ENCODE measurements around the gene OR52E6.

The OR52E6 gene

GRCh38 chr11:5841797-5842196 lies at the start of gene OR52E6:
TSS of gene OR52E6 (minus strand) at chr11:5841897. CDS start at chr11:5841897, 0 bp downstream.
- no peak for DNase-seq (ENCODE audit: low spot score)

- no peak for DNase-seq (ENCODE audit: low spot score)
Observed at GRCh38 chr11:5891216-5891800, 49.6 kb upstream of the OR52E6 start.

GRCh38 chr11:5887661-5888060 lies 46.0 kb upstream of the OR52E6 start:
- no peak for DNase-seq (ENCODE audit: low spot score)

- no peak for DNase-seq (ENCODE audit: low spot score)
Observed at GRCh38 chr11:5887172-5887571, 45.5 kb upstream of the OR52E6 start.

- DNase-seq (ENCODE audit: low spot score): no peak
Observed at GRCh38 chr11:5881756-5882155, 40.1 kb upstream of the OR52E6 start.

- no peak for DNase-seq (ENCODE audit: low spot score)
Observed at GRCh38 chr11:5880329-5880728, 38.6 kb upstream of the OR52E6 start, which contains the start of gene OR52E4. TSS of gene OR52E4 (plus strand) at chr11:5880629. CDS start at chr11:5884293, 3,664 bp downstream.

- DNase-seq (ENCODE audit: low spot score): no peak
Observed at GRCh38 chr11:5878564-5878963, 36.9 kb upstream of the OR52E6 start.

- DNase-seq (ENCODE audit: low spot score): no peak
Observed at GRCh38 chr11:5865826-5866225, 24.1 kb upstream of the OR52E6 start.

- no peak for DNase-seq (ENCODE audit: low spot score)
Observed at GRCh38 chr11:5857590-5857989, 15.9 kb upstream of the OR52E6 start, which contains the start of gene OR52E8. TSS of gene OR52E8 (minus strand) at chr11:5857690. CDS start at chr11:5857690, 0 bp downstream.

- no peak for DNase-seq (ENCODE audit: low spot score)
Observed at GRCh38 chr11:5851002-5851401, 9.3 kb upstream of the OR52E6 start.

GRCh38 chr11:5847711-5848110 lies 6.0 kb upstream of the OR52E6 start:
- no peak for DNase-seq (ENCODE audit: low spot score)

- DNase-seq (ENCODE audit: low spot score): no peak
Observed at GRCh38 chr11:5846701-5847100, 5.0 kb upstream of the OR52E6 start.

- no peak for DNase-seq (ENCODE audit: low spot score)
Observed at GRCh38 chr11:5837695-5838094, 4.0 kb downstream of the OR52E6 start.

- DNase-seq (ENCODE audit: low spot score): no peak
Observed at GRCh38 chr11:5833446-5833845, 8.3 kb downstream of the OR52E6 start.

- no peak for DNase-seq (ENCODE audit: low spot score)
Observed at GRCh38 chr11:5831196-5831829, 10.4 kb downstream of the OR52E6 start.

- DNase-seq (ENCODE audit: low spot score): no peak
Observed at GRCh38 chr11:5818245-5818886, 23.3 kb downstream of the OR52E6 start.

- no peak for DNase-seq (ENCODE audit: low spot score)
Observed at GRCh38 chr11:5815534-5815933, 26.2 kb downstream of the OR52E6 start.

GRCh38 chr11:5809905-5810795 lies 31.5 kb downstream of the OR52E6 start:
- DNase-seq (ENCODE audit: low spot score): no peak

- DNase-seq (ENCODE audit: low spot score): no peak
Observed at GRCh38 chr11:5809122-5809519, 32.6 kb downstream of the OR52E6 start.

- peak; percentile 63 for DNase-seq (ENCODE audit: low spot score)
Observed at GRCh38 chr11:5808500-5809121, 33.1 kb downstream of the OR52E6 start, which contains the start of gene OR52N2. TSS of gene OR52N2 (plus strand) at chr11:5808924. CDS start at chr11:5820336, 11,412 bp downstream.

GRCh38 chr11:5807580-5807979 lies 34.1 kb downstream of the OR52E6 start:
- no peak for DNase-seq (ENCODE audit: low spot score)

GRCh38 chr11:5803982-5804381 lies 37.7 kb downstream of the OR52E6 start:
- no peak for DNase-seq (ENCODE audit: low spot score)

All from CD4-positive, alpha-beta T cell treated with Interleukin-6 at 100 ng/mL for 8 hours (primary cell).